Pancreas (tissue), 10 donors: Measurements from ENCODE around the gene NAP1L4. TPM values are rescaled to one million over a fixed set of nuclear protein-coding genes. Genes with fewer than 3 reads are reported as not detected.
A peak's percentile ranks its signal among the peaks of the same experiment; 100 is the strongest.

Experiments used
- ATAC-seq, 4 donors: fragments of 200-7000 bp; cut with Tn5 transposase; one replicate each; pipeline versions ENCODE4 v1.8.0 to v1.9.1; 2020; ENCODE audit warnings: mild to moderate bottlenecking in 4 of 4, moderate library complexity in 4 of 4
- DNase-seq, 6 donors: peaks; one replicate each; pipeline ENCODE4 v3.0.0-alpha.2; 2020
- FAIRE-seq: peaks from 2 replicates; lab custom pipeline; 2012; peaks lifted over from hg19 to GRCh38; lab: Jason Lieb, UNC
- H3K27ac ChIP-seq, 4 donors: fragments of 200-600 bp; sonication (generic); 1 replicate in 3 of 4; 2 replicates in 1 of 4; pipeline versions ENCODE4 v1.5.0 to v1.8.0; 2020
- H3K27me3 ChIP-seq, 4 donors: fragments of 200-600 bp; one replicate each; pipeline ENCODE4 v1.8.0; 2021
- H3K36me3 ChIP-seq, 3 donors: fragments of 200-600 bp; sonication (generic) in 1 of 3; one replicate each; pipeline versions ENCODE4 v1.5.0 to v1.8.0; 2020 to 2021
- H3K4me1 ChIP-seq, 3 donors: fragments of 200-600 bp; one replicate each; pipeline ENCODE4 v1.8.0; 2021
- H3K4me3 ChIP-seq, 4 donors: fragments of 200-600 bp; sonication (generic) in 2 of 4; one replicate each; pipeline versions ENCODE4 v1.5.0 to v1.8.0; 2020 to 2021
- H3K9me3 ChIP-seq, 4 donors: fragments of 200-600 bp; one replicate each; pipeline ENCODE4 v1.8.0; 2021
- CTCF ChIP-seq, 4 donors: fragments of 200-600 bp; sonication (generic) in 3 of 4; IDR thresholded peaks; one replicate each; pipeline versions ENCODE4 v1.5.0 to v1.8.0; 2021; ENCODE audit warnings: antibody characterized with exemption in 4 of 4
- WGBS, 2 donors: extraction: QIAGEN DNeasy Blood & Tissue Kit; methylation state at CpG; one replicate each; pipeline ENCODE4 v1.1.7; 2013; 5-methylcytosine and 5-hydroxymethylcytosine counted together
- intact Hi-C, 3 donors: fragments of 100-400 bp; cut with DNase I; formaldehyde crosslinking; loops; one replicate each; pipeline versions ENCODE4 v1.11.1 to v1.14.2; 2022
- polyA plus RNA-seq, 2 donors: library from polyadenylated mRNA; stranded (reverse); fragments of 200-250 nt; gene quantifications; one replicate each; pipeline ENCODE4 v1.2.3, GENCODE V29; 2013
- total RNA-seq, 6 donors: library from RNA; stranded (reverse); fragmentation: NEBNext Ultra II Directional in 4 of 6; extraction: Animal tissue kit (Norgen Biotek cat#: 25700) in 4 of 6; gene quantifications; one replicate each; pipeline versions ENCODE4 v1.2.1 to v1.2.4, GENCODE V29; 2021 to 2023
- donor health status: healthy with polysubstance abuse.
- donor health status: DM: no; HTN: no; CAD: no; lungs with moderate emphysema.
- donor health status: DM: no; HTN: no; CAD: no.
- donor health status: control.
- donor health status: control.
- donor health status: Bipolar disorder and iron deficiency.
- donor health status: DM: yes; HTN: yes; CAD: no.
- donor health status: DM: no; HTN: no; CAD: no.
- donor health status: DM: no; HTN: no; CAD: no.
- donor health status: DM: yes; HTN: yes; CAD: no.

Gene NAP1L4
- total and polyA plus RNA-seq, 8 donors: 29.3 to 67.4 (median 41.0) TPM

- Histone ChIP-seq H3K4me1 (peaks cover 8 to 18% (median 12%) of the 10 kb centered on the region in 3 donors), H3K27me3 (no peaks in the 10 kb centered on the region), H3K27ac (no peak overlapping the region), H3K9me3 (no peaks in the 10 kb centered on the region), H3K36me3 (peaks cover 0 to 16% (median 0%) of the 10 kb centered on the region in 3 donors), H3K4me3 (no peak overlapping the region)
- DNase-seq: peak in 4 of 6 donors; percentile 45 to 65 (median 56)
- no peak for TF ChIP-seq CTCF (IDR thresholded peaks at IDR 0.05)
- no peak for FAIRE-seq
- peak; percentile 9 to 45 (median 23) for ATAC-seq
- intact Hi-C loops: no loop called here
- whole genome bisulfite sequencing, 2 donors: 58 to 63% methylated on average over 12 of the region's 12 CpGs
Observed at GRCh38 chr11:2943711-2944118, 48.4 kb downstream of the NAP1L4 start.

- WGBS, 2 donors: 70 to 77% methylated on average over 14 to 15 of the region's 15 CpGs
- Histone ChIP-seq H3K4me3 (no peak overlapping the region), H3K36me3 (peaks cover 0 to 12% (median 0%) of the 10 kb centered on the region in 3 donors), H3K9me3 (no peaks in the 10 kb centered on the region), H3K4me1 (peaks cover 8 to 18% (median 12%) of the 10 kb centered on the region in 3 donors), H3K27ac (no peak overlapping the region), H3K27me3 (no peaks in the 10 kb centered on the region)
- ATAC-seq (no peak), FAIRE-seq (no peak), DNase-seq (no peak)
- no peak for TF ChIP-seq CTCF (IDR thresholded peaks at IDR 0.05)
- intact Hi-C loops: no loop called here
Observed at GRCh38 chr11:2942872-2943710, 49.0 kb downstream of the NAP1L4 start.

GRCh38 chr11:2942447-2942846 is 49.7 kb downstream of the NAP1L4 start:
- FAIRE-seq: no peak
- Histone ChIP-seq H3K4me3 (no peak overlapping the region), H3K27me3 (no peaks in the 10 kb centered on the region), H3K36me3 (peaks cover 0 to 6% (median 0%) of the 10 kb centered on the region in 3 donors), H3K27ac (no peak overlapping the region), H3K9me3 (no peaks in the 10 kb centered on the region), H3K4me1 (peaks cover 8 to 18% (median 12%) of the 10 kb centered on the region in 3 donors)
- DNase-seq: no peak
- intact Hi-C loops: no loop called here
- ATAC-seq: no peak
- TF ChIP-seq CTCF (IDR thresholded peaks at IDR 0.05): no peak
- 76 to 77% methylated on average over 12 to 13 of the region's 13 CpGs for WGBS, 2 donors

- FAIRE-seq: no peak
- H3K27ac ChIP-seq: peak overlapping the region in 2 of 4 donors; percentile 35 to 51
Observed at GRCh38 chr11:2940921-2941821, 51.0 kb downstream of the NAP1L4 start.

More at GRCh38 chr11:2940921-2941821, 51.0 kb downstream of the NAP1L4 start:
- WGBS, 2 donors: 30 to 32% methylated on average over 9 to 10 of the region's 10 CpGs
- peaks cover 8 to 18% (median 12%) of the 10 kb centered on the region in 3 donors for H3K4me1 ChIP-seq
- ATAC-seq (peak; percentile 52 to 76 (median 61)), DNase-seq (peak; percentile 46 to 88 (median 66))
- no peak for TF ChIP-seq CTCF (IDR thresholded peaks at IDR 0.05)
- H3K27me3 ChIP-seq: no peaks in the 10 kb centered on the region
- peaks cover 0 to 5% (median 0%) of the 10 kb centered on the region in 3 donors for H3K36me3 ChIP-seq
- no peak overlapping the region for H3K4me3 ChIP-seq
- intact Hi-C loops: no loop called here
- H3K9me3 ChIP-seq: no peaks in the 10 kb centered on the region
